ENCODE data around the gene RNF103.

RNF103 gene

DNA sequence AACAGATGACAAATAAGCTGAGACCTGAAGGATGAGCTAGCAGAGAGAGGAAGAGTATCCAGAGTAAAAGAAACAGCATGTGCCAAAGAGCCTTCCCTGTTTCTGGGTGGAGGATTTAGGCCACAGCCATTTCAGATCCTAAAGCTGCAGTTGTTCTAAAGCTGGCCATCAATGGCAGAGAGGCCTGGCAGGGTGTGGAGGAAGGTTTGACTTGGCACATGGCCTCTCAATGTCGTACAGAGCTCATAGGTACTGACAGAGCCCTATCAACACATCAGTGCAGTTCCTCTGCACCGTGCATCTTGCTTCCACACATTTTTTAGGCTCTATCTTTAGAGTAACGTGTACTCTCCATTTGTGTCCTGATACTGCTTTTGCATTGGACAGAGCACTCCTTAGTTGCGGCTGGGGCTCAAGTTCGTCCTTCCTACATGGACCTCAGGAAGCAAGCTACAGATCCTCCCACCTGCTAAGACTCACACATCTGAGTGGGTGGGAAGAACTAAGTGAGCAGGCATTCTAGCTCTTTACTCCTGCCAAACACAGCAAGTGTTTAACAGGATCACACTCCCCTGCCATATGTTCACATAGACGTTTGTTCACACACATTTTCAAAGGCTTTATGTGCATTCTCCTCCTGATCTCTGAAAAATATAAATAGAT is 57.4 kb downstream of the RNF103 start:
- no peak for DNase-seq (ENCODE audit: low read depth in 2 of 2)

- DNase-seq (ENCODE audit: low read depth in 2 of 2), result no peak
Observed at GRCh38 chr2:86563650-86564061, 60.0 kb downstream of the RNF103 start.

GRCh38 chr2:86562922-86563649 is 60.6 kb downstream of the RNF103 start, which contains the start of gene CHMP3:
Gene CHMP3, minus strand, starts transcription at chr2:86563443. Its CDS starts 95 bp downstream, at chr2:86563348.
- peak; percentile 93 to 96 for DNase-seq (ENCODE audit: low read depth in 2 of 2)

DNA sequence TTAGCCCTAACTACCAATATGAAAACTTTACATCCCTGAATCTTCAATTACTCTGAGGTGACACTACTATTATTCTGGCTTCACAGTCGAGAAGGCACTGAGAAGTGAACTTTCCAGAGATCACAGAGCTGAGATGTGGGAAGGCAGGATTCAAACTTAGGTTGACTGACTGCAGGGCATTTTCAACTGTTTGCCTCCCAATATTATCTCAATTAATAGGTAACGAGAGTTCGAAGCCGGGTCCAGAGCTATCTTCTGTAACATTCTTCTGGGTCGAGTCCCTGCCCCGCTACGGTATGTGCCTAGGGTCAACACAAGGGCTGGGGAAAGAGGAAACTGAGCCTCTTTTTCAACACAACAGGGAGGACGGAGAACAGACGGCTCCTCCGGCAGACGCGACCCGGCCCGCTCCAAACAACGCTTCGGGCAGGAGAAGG is 61.2 kb downstream of the RNF103 start:
- DNase-seq (ENCODE audit: low read depth in 2 of 2), result no peak

DNA sequence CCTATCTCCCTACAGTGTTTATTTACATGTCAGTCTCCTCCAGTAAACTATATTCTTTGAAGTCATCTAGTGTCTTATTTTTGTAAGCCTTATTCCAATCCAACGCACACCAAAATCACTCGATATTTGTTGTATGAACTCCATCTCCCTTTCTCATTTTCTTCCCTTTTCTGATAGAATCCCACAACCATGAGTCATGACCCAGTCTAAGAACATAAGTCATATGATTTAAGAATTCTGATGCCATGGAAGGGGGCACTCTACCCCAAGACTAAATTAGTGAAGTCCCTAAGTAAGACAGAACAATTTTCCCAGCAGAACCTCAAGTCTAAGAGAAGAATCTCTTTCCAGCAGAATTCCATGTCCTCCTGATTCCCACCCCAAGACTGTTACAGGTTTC is 65.8 kb downstream of the RNF103 start:
- no peak for DNase-seq (ENCODE audit: low read depth in 2 of 2)

DNA sequence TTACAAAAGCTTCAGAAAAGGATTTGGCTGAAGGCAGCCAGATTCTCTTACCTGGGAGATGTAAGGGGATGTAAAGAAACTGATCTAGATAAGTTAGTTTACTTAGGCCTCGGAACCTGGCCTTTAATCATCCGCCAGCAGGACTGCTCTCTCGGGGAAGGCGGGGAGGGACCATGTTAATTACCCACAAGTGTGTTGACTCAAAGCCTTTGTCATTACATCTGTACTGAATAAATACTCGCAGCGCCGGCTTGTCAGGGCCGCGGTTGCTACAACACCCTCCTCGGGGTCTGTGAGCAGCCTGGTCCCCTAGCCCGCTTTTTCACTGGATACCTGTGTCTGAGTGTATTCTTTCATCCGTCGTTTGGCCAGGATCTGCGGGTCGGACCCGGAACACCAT is 67.2 kb downstream of the RNF103 start:
- DNase-seq (ENCODE audit: low read depth in 2 of 2), result no peak
